CD4-positive, alpha-beta T cell (primary cell): ENCODE results near the gene GEMIN7. TPM values are rescaled to one million over a fixed set of nuclear protein-coding genes. Genes with fewer than 3 reads are reported as not detected.

Source experiments
- ATAC-seq: fragments of 200-7000 bp; cut with Tn5 transposase; one replicate; pipeline ENCODE4 v1.10.0; 2022; ENCODE audit warnings: mild to moderate bottlenecking; ENCODE audit not compliant: poor library complexity
- CTCF ChIA-PET: fragments of 350-600 bp; sonication (Branson Sonifier 250); formaldehyde crosslinking; loops from one replicate; lab custom pipeline; 2021; ENCODE audit warnings: antibody characterized with exemption, inconsistent platforms; lab: Charles Lee
- POLR2A ChIA-PET: fragments of 350-600 bp; sonication (Branson Sonifier 250); formaldehyde crosslinking; loops from one replicate; lab custom pipeline; 2021; ENCODE audit warnings: antibody characterized with exemption, inconsistent platforms; lab: Charles Lee
- DNase-seq, 14 experiments: peaks; one replicate each; pipeline ENCODE4 v3.0.0-alpha.2; 2013 to 2020; ENCODE audit warnings: mixed read lengths in 2 of 14
- H3K27ac ChIP-seq, 2 donors: one replicate each; pipeline versions ENCODE4 v1.5.1 to v1.7.0; 2013; ENCODE audit warnings: low read length in 2 of 2, low read depth in 1 of 2, mild to moderate bottlenecking in 1 of 2
- H3K27me3 ChIP-seq, 2 experiments: 1 replicate in 1 of 2; 2 replicates in 1 of 2; pipeline versions ENCODE4 v1.6.1 to v1.7.0; 2013; ENCODE audit warnings: low read length in 2 of 2, control low read depth in 1 of 2, mild to moderate bottlenecking in 1 of 2, moderate library complexity in 1 of 2; ENCODE audit not compliant: insufficient read depth in 2 of 2, control insufficient read depth in 1 of 2
- H3K36me3 ChIP-seq: one replicate; pipeline ENCODE4 v1.6.1; 2013; ENCODE audit warnings: low read length, control low read depth; ENCODE audit not compliant: insufficient read depth
- H3K4me1 ChIP-seq: one replicate; pipeline ENCODE4 v1.6.1; 2013; ENCODE audit warnings: low read length, control low read depth; ENCODE audit not compliant: insufficient read depth
- H3K4me3 ChIP-seq: one replicate; pipeline ENCODE4 v1.5.1; 2013; ENCODE audit warnings: mild to moderate bottlenecking, low read length, moderate library complexity
- H3K9me3 ChIP-seq, 2 experiments: 1 replicate in 1 of 2; 2 replicates in 1 of 2; pipeline versions ENCODE4 v1.6.1 to v1.7.0; 2013; ENCODE audit warnings: low read length in 2 of 2, mild to moderate bottlenecking in 2 of 2, control low read depth in 1 of 2, moderate library complexity in 1 of 2; ENCODE audit not compliant: control insufficient read depth in 1 of 2, insufficient read depth in 1 of 2
- H3K27ac Mint-ChIP-seq: one replicate; pipeline ENCODE4 v1.8.0; 2020; ENCODE audit warnings: mixed read lengths
- H3K27me3 Mint-ChIP-seq: one replicate; pipeline ENCODE4 v1.8.0; 2021; ENCODE audit warnings: mixed read lengths
- H3K36me3 Mint-ChIP-seq: one replicate; pipeline ENCODE4 v1.8.0; 2021; ENCODE audit warnings: low read depth, mixed read lengths
- H3K4me1 Mint-ChIP-seq: one replicate; pipeline ENCODE4 v1.8.0; 2021; ENCODE audit warnings: low read depth, mixed read lengths
- H3K4me3 Mint-ChIP-seq: one replicate; pipeline ENCODE4 v1.8.0; 2020; ENCODE audit warnings: mild to moderate bottlenecking, mixed read lengths
- H3K9me3 Mint-ChIP-seq: one replicate; pipeline ENCODE4 v1.8.0; 2020; ENCODE audit warnings: mixed read lengths
- CTCF ChIP-seq: fragments of 200-600 bp; IDR thresholded peaks from one replicate; pipeline ENCODE4 v1.8.0; 2022; ENCODE audit warnings: antibody characterized with exemption, mild to moderate bottlenecking
- intact Hi-C, 2 experiments: fragments of 100-400 bp; cut with DNase I in 1 of 2; cut with micrococcal nuclease in 1 of 2; formaldehyde crosslinking; loops; one replicate each; pipeline versions ENCODE4 v1.15.1 to v1.9.0; 2023 to 2025; cut with DNase I, micrococcal nuclease
- total RNA-seq, 174 experiments: library from RNA in 2 of 174; stranded (reverse) in 2 of 174; gene quantifications; one replicate each; pipeline ENCODE4 v1.2.3 and lab custom pipeline; 2021 to 2026

Gene GEMIN7
- total RNA-seq, 2 experiments from 2014 or later, result 4.0 to 4.8 TPM

GRCh38 chr19:45110851-45111266 is 31.8 kb downstream of the GEMIN7 start:
- Histone ChIP-seq H3K9me3 (no peaks in the 10 kb centered on the region), H3K4me1 (peaks cover 19% of the 10 kb centered on the region), H3K4me3 (no peak overlapping the region), H3K36me3 (no peaks in the 10 kb centered on the region), H3K27ac (no peak overlapping the region), H3K27me3 (no peaks in the 10 kb centered on the region)
- no peaks in the 10 kb centered on the region for H3K27me3 Mint-ChIP-seq
- no peak for TF ChIP-seq CTCF
- H3K36me3 Mint-ChIP-seq, result no peaks in the 10 kb centered on the region
- ChIA-PET POLR2A (no interaction called here), CTCF (no interaction called here)
- H3K4me1 Mint-ChIP-seq, result peaks cover 20% of the 10 kb centered on the region
- DNase-seq (no peak), ATAC-seq (no peak)
- H3K4me3 Mint-ChIP-seq, result no peak overlapping the region
- no peak overlapping the region for H3K27ac Mint-ChIP-seq
- H3K9me3 Mint-ChIP-seq, result no peaks in the 10 kb centered on the region
- intact Hi-C loops, result no loop called here

- Histone ChIP-seq H3K4me1 (peaks cover 33% of the 10 kb centered on the region), H3K36me3 (no peaks in the 10 kb centered on the region), H3K27ac (no peak overlapping the region), H3K4me3 (no peak overlapping the region), H3K27me3 (no peaks in the 10 kb centered on the region), H3K9me3 (no peaks in the 10 kb centered on the region)
- Mint-ChIP-seq H3K4me1 (peaks cover 31% of the 10 kb centered on the region), H3K27ac (no peak overlapping the region), H3K4me3 (no peak overlapping the region), H3K9me3 (no peaks in the 10 kb centered on the region), H3K36me3 (no peaks in the 10 kb centered on the region), H3K27me3 (no peaks in the 10 kb centered on the region)
- ChIA-PET POLR2A (no interaction called here), CTCF (no interaction called here)
- intact Hi-C loops, result no loop called here
- DNase-seq (no peak), ATAC-seq (no peak)
- no peak for TF ChIP-seq CTCF
Observed at GRCh38 chr19:45112111-45112827, 33.2 kb downstream of the GEMIN7 start.

- ChIA-PET CTCF (no interaction called here), POLR2A (interaction anchor here (1.5 kb wide), 1 partner anchor 10 kb away, joined by 7 read pairs; no protein-coding TSS in a partner anchor)
- intact Hi-C loops, result no loop called here
- peaks cover 47% of the 10 kb centered on the region for H3K4me1 ChIP-seq
- H3K9me3 Mint-ChIP-seq, result no peaks in the 10 kb centered on the region
- H3K27me3 Mint-ChIP-seq, result no peaks in the 10 kb centered on the region
- H3K36me3 ChIP-seq, result no peaks in the 10 kb centered on the region
- peaks cover 40% of the 10 kb centered on the region for H3K4me1 Mint-ChIP-seq
- no peak overlapping the region for H3K4me3 ChIP-seq
- no peak for TF ChIP-seq CTCF
- H3K4me3 Mint-ChIP-seq, result no peak overlapping the region
- no peak for DNase-seq
- H3K27ac ChIP-seq, result no peak overlapping the region
- no peaks in the 10 kb centered on the region for H3K27me3 ChIP-seq
- no peaks in the 10 kb centered on the region for H3K36me3 Mint-ChIP-seq
- ATAC-seq, result no peak
- no peak overlapping the region for H3K27ac Mint-ChIP-seq
- H3K9me3 ChIP-seq, result no peaks in the 10 kb centered on the region
Observed at GRCh38 chr19:45113628-45114027, 34.6 kb downstream of the GEMIN7 start.
